D341Med (cell line): ENCODE results near the gene LRP1B.
A peak's percentile ranks its signal among the peaks of the same experiment; 100 is the strongest.
"Not testable (repeated sequence)": the region's sequence is repeated elsewhere in the genome, so short reads cannot be mapped to it uniquely, and the experiment has no call there.

Experiments
- DNase-seq: peaks from one replicate; pipeline ENCODE4 v3.0.0; 2012; ENCODE audit warnings: low spot score

LRP1B gene

GRCh38 chr2:141020346-141020745, 1110.5 kb downstream of the LRP1B start:
- no peak for DNase-seq

GRCh38 chr2:141015341-141016047, 1115.3 kb downstream of the LRP1B start:
- peak; percentile 19 for DNase-seq

DNA sequence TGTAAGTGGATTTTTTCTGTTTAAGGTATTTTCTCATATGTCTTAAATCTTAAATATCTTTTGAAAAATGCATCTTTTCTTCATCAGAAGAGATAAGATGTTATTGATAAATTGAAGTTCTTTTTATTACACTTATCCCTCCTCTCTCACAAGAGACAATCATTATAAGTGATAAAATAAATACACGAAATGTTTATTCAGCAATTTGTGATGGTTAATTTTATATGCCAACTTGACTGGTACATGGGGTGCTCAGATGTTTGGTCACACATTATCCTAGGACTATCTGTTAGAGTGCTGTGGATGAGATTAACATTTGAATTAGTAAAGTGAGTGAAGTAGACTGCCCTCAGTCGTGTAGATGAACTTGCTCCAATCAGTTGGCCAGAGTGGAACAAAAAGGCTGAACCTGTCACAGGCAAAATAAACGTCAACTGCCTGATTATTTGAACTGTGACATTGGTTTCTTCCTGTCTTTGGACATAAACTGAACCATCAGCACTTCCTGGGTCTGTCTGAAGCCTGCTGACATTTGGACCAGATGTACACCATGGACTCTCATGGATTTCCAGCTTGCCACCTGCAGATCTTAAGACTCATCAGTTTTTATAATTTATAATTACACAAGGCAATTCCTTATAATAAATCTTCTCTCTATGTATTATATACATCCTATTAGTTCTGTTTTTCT, 1126.7 kb downstream of the LRP1B start:
- no peak for DNase-seq

- DNase-seq, result no peak
Observed at GRCh38 chr2:141001750-141002149, 1129.1 kb downstream of the LRP1B start.

DNA sequence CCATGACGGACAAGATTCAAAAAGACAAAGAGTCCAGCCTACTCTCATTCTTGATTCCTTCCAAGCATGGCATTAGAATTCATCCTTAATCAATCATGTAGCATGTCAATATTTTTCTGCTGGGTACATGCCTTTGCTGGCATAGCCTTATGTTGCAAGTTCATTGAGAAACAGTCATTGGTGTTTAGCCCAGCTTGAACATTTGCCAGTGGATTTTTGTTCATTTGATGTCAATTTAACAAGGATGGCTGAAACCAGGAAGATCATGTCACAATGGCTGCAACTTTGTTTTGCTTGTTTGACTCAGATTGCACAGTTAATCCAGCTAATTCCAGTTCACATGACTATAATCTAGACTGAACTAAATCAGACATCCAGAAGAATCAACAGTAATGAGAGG, 1132.2 kb downstream of the LRP1B start:
- no peak for DNase-seq

GRCh38 chr2:140998017-140998416, 1132.8 kb downstream of the LRP1B start:
- no peak for DNase-seq

- no peak for DNase-seq
Observed at GRCh38 chr2:140994856-140995255, 1136.0 kb downstream of the LRP1B start.

- no peak for DNase-seq
Observed at GRCh38 chr2:140990416-140990815, 1140.4 kb downstream of the LRP1B start.

DNA sequence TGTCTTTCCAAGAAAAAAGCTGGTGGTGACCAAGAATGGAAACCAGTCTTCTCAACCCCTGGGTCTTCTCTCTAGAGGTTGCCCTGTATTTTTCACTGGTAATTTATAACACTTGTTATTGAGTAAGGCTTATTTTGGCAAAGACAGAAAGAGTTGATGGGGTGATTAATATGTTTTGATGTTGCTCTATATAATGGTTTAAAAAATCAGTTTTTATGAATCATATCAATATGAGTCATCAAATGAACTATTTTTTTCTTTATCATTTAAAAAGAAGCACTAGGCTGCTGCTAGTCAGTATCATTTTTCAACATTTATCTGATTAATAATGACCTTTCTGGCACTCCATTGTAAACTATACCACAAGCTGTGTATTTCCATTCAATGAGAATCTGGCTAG, 1142.2 kb downstream of the LRP1B start:
- no peak for DNase-seq

GRCh38 chr2:140986456-140986855, 1144.4 kb downstream of the LRP1B start:
- DNase-seq, result no peak

DNA sequence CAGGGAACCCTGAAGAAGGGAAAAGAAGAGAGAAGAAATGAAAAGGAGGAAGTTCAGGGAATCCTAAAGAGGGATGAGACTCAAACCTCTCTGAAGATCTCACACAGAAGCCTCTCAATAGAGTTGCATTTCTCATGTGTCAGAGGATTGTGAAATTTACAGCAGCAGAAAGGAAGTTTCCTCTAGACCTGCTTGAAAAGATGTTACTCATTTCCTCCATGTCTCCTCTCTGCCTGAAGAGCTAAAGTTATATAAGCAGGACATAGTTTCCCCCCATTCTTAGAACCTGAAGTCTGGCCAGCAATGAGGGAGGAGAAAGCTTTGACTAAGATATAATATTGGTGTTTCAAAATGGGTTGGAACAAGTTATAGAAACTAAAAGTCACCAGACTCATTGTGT, 1155.6 kb downstream of the LRP1B start:
- no peak for DNase-seq

DNA sequence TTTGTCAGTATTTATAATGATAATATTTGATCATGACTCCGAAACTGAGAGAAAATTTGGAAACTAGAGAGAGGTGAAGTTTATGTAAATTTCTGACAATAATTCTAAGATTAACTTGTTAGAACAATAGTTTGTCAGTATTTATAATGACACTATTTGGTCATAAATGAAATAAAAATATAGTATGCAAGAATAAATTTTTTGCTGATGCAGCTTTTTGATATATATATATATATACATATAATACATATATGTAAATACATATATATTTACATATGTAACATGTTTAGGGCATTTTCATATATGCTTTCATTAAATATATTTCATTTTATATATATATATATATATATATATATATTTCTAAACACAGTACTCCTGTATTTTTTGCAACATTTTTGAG, 1158.1 kb downstream of the LRP1B start:
- no peak for DNase-seq

GRCh38 chr2:140964324-140964723, 1166.5 kb downstream of the LRP1B start:
- DNase-seq, result not testable (repeated sequence)

GRCh38 chr2:140949932-140950331, 1180.9 kb downstream of the LRP1B start:
- DNase-seq, result no peak

DNA sequence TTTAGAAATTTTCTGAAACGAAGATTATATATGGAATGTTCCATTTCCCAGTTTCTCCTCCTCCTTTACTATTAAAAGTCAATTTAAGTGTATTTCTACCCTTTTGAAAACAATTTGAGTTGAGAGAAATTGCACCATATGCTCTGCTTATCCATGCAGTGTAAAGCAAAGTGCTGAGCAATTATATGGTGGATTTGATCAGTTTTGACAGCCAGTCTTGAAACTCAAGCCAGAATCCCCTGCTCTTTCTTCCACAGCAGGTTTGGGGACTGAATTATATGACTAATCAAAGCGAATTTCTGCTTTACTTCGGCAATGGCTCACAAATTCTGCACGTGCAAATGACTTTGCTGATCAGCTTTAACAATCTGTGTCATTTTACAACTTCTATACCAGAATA, 1183.6 kb downstream of the LRP1B start:
- DNase-seq, result no peak

DNA sequence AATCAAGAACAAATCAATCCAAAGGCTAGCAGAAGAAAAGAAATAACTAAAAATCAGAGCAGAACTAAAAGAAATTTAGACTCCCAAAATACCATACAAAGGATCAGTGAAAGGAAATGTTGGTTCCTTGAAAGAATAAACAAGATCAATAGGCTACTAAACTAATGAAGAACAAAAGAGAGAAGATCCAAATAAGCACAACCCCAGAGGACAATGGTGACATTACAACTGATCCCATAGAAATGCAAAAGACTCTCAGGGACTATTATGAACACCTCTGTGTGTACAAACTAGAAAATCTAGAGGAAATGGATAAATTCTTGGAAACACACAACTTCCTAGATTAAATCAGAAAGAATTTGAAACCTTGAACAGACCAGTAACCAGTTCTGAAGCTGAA, 1186.9 kb downstream of the LRP1B start:
- no peak for DNase-seq

DNA sequence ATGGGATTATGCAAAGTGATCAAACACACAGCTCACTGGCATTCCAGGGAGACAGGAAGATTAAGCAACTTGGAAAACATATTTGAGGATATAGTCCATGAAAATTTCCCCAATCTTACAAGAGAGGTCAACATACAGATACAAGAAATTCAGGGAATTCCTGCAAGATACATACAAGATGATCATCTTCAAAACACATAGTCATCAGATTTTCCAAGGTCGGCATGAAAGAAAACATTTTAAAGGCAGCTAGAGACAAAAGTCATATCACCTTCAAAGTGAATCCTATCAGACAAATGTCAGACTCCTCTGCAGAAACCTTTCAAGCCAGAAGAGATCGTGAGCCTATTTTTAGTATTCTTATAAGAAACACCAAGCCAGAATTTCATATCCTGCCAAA, 1188.5 kb downstream of the LRP1B start:
- DNase-seq, result no peak

DNA sequence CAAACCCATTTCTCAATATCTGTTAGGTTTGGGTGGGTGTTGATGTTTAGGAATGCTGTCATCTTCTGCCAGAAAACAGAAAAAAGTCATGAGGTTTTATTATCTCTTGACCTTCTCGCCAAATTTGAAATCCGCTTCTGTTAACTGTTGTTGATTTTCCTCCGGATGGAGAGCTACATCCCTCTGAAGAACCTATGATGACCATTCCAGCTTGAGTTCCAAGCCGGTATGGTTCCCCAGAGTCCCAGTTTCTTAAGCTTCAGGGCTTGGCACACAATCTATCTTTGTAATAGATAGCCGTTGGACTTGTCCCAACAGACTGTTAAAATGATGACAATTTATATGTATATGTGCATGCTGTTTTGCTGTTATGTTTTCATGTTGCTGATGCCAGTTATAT, 1201.0 kb downstream of the LRP1B start:
- no peak for DNase-seq

- no peak for DNase-seq
Observed at GRCh38 chr2:140918426-140918825, 1212.4 kb downstream of the LRP1B start.

GRCh38 chr2:140916410-140916809, 1214.4 kb downstream of the LRP1B start:
- no peak for DNase-seq

DNA sequence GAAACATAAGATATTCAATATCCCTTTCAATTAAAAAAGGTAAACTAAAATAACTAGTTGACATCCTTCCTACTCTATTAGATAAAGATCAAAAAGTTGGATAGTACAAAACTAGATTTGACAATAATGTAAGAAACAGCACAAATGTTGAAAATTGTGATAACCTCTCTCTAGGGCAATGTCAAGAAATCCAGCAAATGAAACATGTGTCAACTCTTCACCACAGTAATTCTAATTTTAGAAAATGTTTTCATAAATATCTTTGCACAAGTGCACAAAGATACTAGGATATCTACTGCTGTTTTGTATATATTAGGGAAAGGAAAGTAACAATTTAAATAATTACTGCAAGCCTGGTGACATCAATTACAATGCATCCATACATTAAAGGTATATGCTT, 1220.1 kb downstream of the LRP1B start:
- DNase-seq, result no peak

- DNase-seq, result no peak
Observed at GRCh38 chr2:140905083-140905781, 1225.6 kb downstream of the LRP1B start.

DNA sequence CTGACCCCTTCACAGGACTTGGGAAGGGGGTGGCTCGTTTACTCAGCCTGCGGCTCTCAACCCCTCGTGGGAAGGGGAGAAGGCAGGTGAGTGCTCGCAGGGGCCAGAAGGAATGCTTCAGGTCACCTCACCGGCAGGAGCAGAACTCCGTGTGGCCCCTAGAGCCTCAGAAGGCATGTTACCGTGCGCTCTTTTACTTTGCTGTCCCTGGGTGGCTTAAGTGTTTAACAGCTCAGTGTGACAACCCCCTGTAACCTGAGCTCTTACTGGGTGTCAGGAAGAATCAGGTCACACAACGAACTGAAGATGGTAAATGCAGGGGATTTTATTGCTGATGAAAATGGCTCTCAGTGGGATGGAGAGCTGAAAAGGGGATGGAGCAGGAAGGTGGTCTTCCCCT, 1235.4 kb downstream of the LRP1B start:
- no peak for DNase-seq
